ENCODE data around the gene COL18A1. TPM values are rescaled to one million over a fixed set of nuclear protein-coding genes. Genes with fewer than 3 reads are reported as not detected.
A peak's percentile ranks its signal among the peaks of the same experiment; 100 is the strongest.

COL18A1 gene
- total RNA-seq, 4 donors from 2014 or later = 97.7 to 173 (median 110) TPM

GRCh38 chr21:45387506-45387905 lies 17.5 kb upstream of the COL18A1 start:
- H3K27ac ChIP-seq (replicated peaks in 1 of 4) = peak overlapping the region; percentile 32 to 44 (median 38)
- TF ChIP-seq POLR2A (IDR thresholded peaks at IDR 0.05; ENCODE audit: low read depth) (no peak), CTCF (IDR thresholded peaks at IDR 0.05) (no peak), EP300 (IDR thresholded peaks at IDR 0.05) (no peak), POLR2AphosphoS5 (IDR thresholded peaks at IDR 0.05) (no peak)
- no peaks in the 10 kb centered on the region for H3K9me3 ChIP-seq
- H3K27me3 ChIP-seq = peaks cover 0 to 10% (median 0%) of the 10 kb centered on the region in 4 donors
- H3K4me3 ChIP-seq = no peak overlapping the region
- H3K36me3 ChIP-seq = no peaks in the 10 kb centered on the region
- intact Hi-C loops (cut with DNase I) = no loop called here
- H3K4me1 ChIP-seq = peaks cover 15 to 27% (median 17%) of the 10 kb centered on the region in 4 donors
- no peak for DNase-seq (ENCODE audit: extremely low spot score)
- WGBS = 83% methylated on average over 12 of the region's 13 CpGs

- WGBS = 81% methylated on average over 7 of the region's 7 CpGs
- H3K4me3 ChIP-seq = no peak overlapping the region
- TF ChIP-seq CTCF (IDR thresholded peaks at IDR 0.05) = no peak
- TF ChIP-seq POLR2A (IDR thresholded peaks at IDR 0.05; ENCODE audit: low read depth) = no peak
- TF ChIP-seq EP300 (IDR thresholded peaks at IDR 0.05) = no peak
- peak overlapping the region in 3 of 4 donors; percentile 10 to 40 (median 36) for H3K27ac ChIP-seq (replicated peaks in 1 of 4)
- H3K4me1 ChIP-seq = peaks cover 15 to 27% (median 17%) of the 10 kb centered on the region in 4 donors
- H3K27me3 ChIP-seq = peaks cover 0 to 16% (median 0%) of the 10 kb centered on the region in 4 donors
- H3K36me3 ChIP-seq = no peaks in the 10 kb centered on the region
- H3K9me3 ChIP-seq = no peaks in the 10 kb centered on the region
- no peak for DNase-seq (ENCODE audit: extremely low spot score)
- intact Hi-C loops (cut with DNase I) = no loop called here
Observed at GRCh38 chr21:45388011-45388521, 16.9 kb upstream of the COL18A1 start.

- 88% methylated on average over 18 of the region's 19 CpGs for WGBS
- DNase-seq (ENCODE audit: extremely low spot score) = no peak
- Histone ChIP-seq H3K9me3 (no peaks in the 10 kb centered on the region), H3K4me3 (no peak overlapping the region), H3K27ac (replicated peaks in 1 of 4) (peak overlapping the region in 1 of 4 donors; percentile 25), H3K27me3 (peaks cover 0 to 20% (median 0%) of the 10 kb centered on the region in 4 donors), H3K36me3 (no peaks in the 10 kb centered on the region), H3K4me1 (peaks cover 15 to 27% (median 17%) of the 10 kb centered on the region in 4 donors)
- TF ChIP-seq POLR2A (IDR thresholded peaks at IDR 0.05; ENCODE audit: low read depth) = no peak
- no peak for TF ChIP-seq EP300 (IDR thresholded peaks at IDR 0.05)
- TF ChIP-seq CTCF (IDR thresholded peaks at IDR 0.05) = no peak
- TF ChIP-seq POLR2AphosphoS5 (IDR thresholded peaks at IDR 0.05) = no peak
- intact Hi-C loops (cut with DNase I) = no loop called here
Observed at GRCh38 chr21:45388611-45389296, 16.2 kb upstream of the COL18A1 start.

GRCh38 chr21:45390121-45390751 lies 14.7 kb upstream of the COL18A1 start:
- H3K4me1 ChIP-seq = peaks cover 15 to 27% (median 17%) of the 10 kb centered on the region in 4 donors
- H3K9me3 ChIP-seq = no peaks in the 10 kb centered on the region
- 91% methylated on average over 20 of the region's 28 CpGs for whole genome bisulfite sequencing
- TF ChIP-seq POLR2A (IDR thresholded peaks at IDR 0.05; ENCODE audit: low read depth) (no peak), POLR2AphosphoS5 (IDR thresholded peaks at IDR 0.05) (no peak), CTCF (IDR thresholded peaks at IDR 0.05) (no peak), EP300 (IDR thresholded peaks at IDR 0.05) (no peak)
- no peak for DNase-seq (ENCODE audit: extremely low spot score)
- H3K4me3 ChIP-seq = no peak overlapping the region
- H3K27me3 ChIP-seq = peaks cover 0 to 20% (median 0%) of the 10 kb centered on the region in 4 donors
- H3K36me3 ChIP-seq = no peaks in the 10 kb centered on the region
- intact Hi-C loops (cut with DNase I) = no loop called here
- no peak overlapping the region for H3K27ac ChIP-seq (replicated peaks in 1 of 4)
